ENCODE results near the gene ELF2. TPM values are rescaled to one million over a fixed set of nuclear protein-coding genes. Genes with fewer than 3 reads are reported as not detected.
"Not testable (repeated sequence)": the region's sequence is repeated elsewhere in the genome, so short reads cannot be mapped to it uniquely, and the experiment has no call there.

The ELF2 gene
- total RNA-seq, 4 donors from 2014 or later, result 39.0 to 89.5 (median 48.7) TPM

- DNase-seq (ENCODE audit: low spot score) (no peak), ATAC-seq (ENCODE audit: low FRiP score) (no peak)
- no peak for TF ChIP-seq CTCF (IDR thresholded peaks at IDR 0.05)
Observed at GRCh38 chr4:139036885-139037284, 140.1 kb downstream of the ELF2 start.

DNA sequence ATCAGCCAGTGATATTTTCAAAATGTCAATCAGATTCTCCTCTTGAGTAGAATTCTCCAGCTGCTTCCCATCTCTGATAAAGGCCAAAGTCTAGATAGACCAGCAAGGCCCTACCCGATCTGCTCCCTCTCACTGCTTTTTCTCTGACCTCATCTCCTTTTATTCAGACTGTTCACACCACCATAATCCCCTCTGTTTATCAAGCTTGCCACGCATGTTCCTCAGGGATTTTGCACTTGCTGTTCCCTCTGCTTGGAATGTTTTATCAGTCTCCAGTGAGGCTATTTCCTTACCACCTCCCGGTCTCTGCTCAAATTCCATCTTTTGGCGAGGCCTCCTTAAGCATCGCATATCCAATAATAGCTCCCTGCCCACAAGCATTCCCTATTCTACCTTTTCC, 141.4 kb downstream of the ELF2 start:
- DNase-seq (ENCODE audit: low spot score), result no peak
- no peak for ATAC-seq (ENCODE audit: low FRiP score)
- no peak for TF ChIP-seq CTCF (IDR thresholded peaks at IDR 0.05)

GRCh38 chr4:139030614-139031235, 146.3 kb downstream of the ELF2 start:
- TF ChIP-seq CTCF (IDR thresholded peaks at IDR 0.05), result peak in 2 of 3 donors; percentile 17 to 27
- no peak for DNase-seq (ENCODE audit: low spot score)

GRCh38 chr4:139029866-139030363, 147.1 kb downstream of the ELF2 start:
- ATAC-seq (ENCODE audit: low FRiP score), result not testable (repeated sequence)

More at GRCh38 chr4:139030614-139031235, 146.3 kb downstream of the ELF2 start:
- ATAC-seq (ENCODE audit: low FRiP score), result peak; percentile 63

GRCh38 chr4:139028191-139028661, 148.8 kb downstream of the ELF2 start:
- TF ChIP-seq CTCF (IDR thresholded peaks at IDR 0.05), result no peak
- ATAC-seq (ENCODE audit: low FRiP score) (no peak), DNase-seq (ENCODE audit: low spot score) (no peak)

More at GRCh38 chr4:139029866-139030363, 147.1 kb downstream of the ELF2 start:
- not testable (repeated sequence) for DNase-seq (ENCODE audit: low spot score)

- DNase-seq (ENCODE audit: low spot score), result no peak
- TF ChIP-seq CTCF (IDR thresholded peaks at IDR 0.05), result no peak
- no peak for ATAC-seq (ENCODE audit: low FRiP score)
Observed at GRCh38 chr4:139027776-139028175, 149.2 kb downstream of the ELF2 start.

DNA sequence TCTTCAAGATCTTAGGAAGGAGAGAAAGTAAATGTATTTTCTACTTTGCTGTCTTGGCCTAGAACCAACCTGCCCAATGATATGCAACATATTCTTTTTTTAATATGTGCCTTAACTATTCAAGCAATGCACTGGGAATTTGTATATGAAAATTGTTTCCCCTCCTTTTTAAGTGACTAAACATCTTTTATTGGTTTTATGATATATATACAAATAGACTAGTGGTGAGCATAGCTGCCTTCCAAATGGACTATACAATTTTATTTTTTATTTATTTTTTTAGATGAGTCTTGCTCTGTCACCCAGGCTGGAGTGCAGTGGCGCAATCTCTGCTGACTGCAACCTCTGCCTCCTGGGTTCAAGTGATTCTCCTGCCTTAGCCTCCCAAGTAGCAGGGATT, 151.2 kb downstream of the ELF2 start:
- DNase-seq (ENCODE audit: low spot score) (no peak), ATAC-seq (ENCODE audit: low FRiP score) (no peak)
- no peak for TF ChIP-seq CTCF (IDR thresholded peaks at IDR 0.05)

Measured in omental fat pad (tissue), 4 donors.